ENCODE results near the gene CCDC194. TPM values are rescaled to one million over a fixed set of nuclear protein-coding genes. Genes with fewer than 3 reads are reported as not detected.
A peak's percentile ranks its signal among the peaks of the same experiment; 100 is the strongest.

Gene CCDC194
- total and polyA plus RNA-seq, 2 of the 13 experiments (the other 11 are each of a cell fraction or from before 2014, with no cell fraction given), result 0.13 to 0.21 TPM

DNA sequence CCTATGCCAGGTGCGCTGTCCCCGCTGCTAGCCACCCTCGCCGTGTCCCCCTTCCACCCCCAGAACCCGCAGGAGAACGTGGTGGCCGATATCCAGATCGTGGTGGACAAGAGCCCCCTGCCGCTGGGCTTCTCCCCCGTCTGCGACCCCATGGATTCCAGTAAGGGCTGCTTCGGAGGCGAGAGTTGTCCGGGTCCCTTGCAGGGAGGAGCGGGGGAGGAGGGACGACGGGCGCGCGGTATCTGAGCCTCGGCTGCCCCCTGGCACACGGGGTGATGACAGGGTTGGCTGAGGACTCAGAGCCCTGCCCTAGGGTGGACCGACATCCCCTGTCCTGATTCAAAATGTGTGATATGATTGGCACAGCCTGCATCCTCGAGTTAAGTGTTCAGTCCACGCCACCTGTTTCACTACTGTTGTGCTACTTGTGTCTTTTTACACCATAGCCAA, 26.5 kb upstream of the CCDC194 start (continued):
- TF ChIP-seq, protein P1, sequence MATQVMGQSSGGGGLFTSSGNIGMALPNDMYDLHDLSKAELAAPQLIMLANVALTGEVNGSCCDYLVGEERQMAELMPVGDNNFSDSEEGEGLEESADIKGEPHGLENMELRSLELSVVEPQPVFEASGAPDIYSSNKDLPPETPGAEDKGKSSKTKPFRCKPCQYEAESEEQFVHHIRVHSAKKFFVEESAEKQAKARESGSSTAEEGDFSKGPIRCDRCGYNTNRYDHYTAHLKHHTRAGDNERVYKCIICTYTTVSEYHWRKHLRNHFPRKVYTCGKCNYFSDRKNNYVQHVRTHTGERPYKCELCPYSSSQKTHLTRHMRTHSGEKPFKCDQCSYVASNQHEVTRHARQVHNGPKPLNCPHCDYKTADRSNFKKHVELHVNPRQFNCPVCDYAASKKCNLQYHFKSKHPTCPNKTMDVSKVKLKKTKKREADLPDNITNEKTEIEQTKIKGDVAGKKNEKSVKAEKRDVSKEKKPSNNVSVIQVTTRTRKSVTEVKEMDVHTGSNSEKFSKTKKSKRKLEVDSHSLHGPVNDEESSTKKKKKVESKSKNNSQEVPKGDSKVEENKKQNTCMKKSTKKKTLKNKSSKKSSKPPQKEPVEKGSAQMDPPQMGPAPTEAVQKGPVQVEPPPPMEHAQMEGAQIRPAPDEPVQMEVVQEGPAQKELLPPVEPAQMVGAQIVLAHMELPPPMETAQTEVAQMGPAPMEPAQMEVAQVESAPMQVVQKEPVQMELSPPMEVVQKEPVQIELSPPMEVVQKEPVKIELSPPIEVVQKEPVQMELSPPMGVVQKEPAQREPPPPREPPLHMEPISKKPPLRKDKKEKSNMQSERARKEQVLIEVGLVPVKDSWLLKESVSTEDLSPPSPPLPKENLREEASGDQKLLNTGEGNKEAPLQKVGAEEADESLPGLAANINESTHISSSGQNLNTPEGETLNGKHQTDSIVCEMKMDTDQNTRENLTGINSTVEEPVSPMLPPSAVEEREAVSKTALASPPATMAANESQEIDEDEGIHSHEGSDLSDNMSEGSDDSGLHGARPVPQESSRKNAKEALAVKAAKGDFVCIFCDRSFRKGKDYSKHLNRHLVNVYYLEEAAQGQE (IDR thresholded peaks at IDR 0.05; ENCODE audit: borderline replicate concordance in 1 of 2, low read depth in 1 of 2, low read length in 2 of 2), result no peak
- TF ChIP-seq ATF1 (CRISPR knock-in tag; IDR thresholded peaks at IDR 0.05), result no peak
- no peak for TF ChIP-seq GABPA (IDR thresholded peaks at IDR 0.05; ENCODE audit: low read depth, low read length)
- 0 out of 2 replicates have a peak, but pooled peaks have one; percentile 11 for TF ChIP-seq GABPA (CRISPR knock-in tag; IDR thresholded peaks at IDR 0.05; ENCODE audit: low read depth)
- no peak for TF ChIP-seq NFKBIZ (CRISPR knock-in tag; IDR thresholded peaks at IDR 0.05)
- no peak for TF ChIP-seq TBX2 (CRISPR knock-in tag; IDR thresholded peaks at IDR 0.05; ENCODE audit: borderline replicate concordance)
- TF ChIP-seq ZNF484 (CRISPR knock-in tag; IDR thresholded peaks at IDR 0.05; ENCODE audit: borderline replicate concordance, low read depth), result no peak
- TF ChIP-seq ZBTB7B (CRISPR knock-in tag; IDR thresholded peaks at IDR 0.05), result no peak
- TF ChIP-seq ZNF780A (CRISPR knock-in tag; IDR thresholded peaks at IDR 0.05), result no peak
- TF ChIP-seq SALL2 (CRISPR knock-in tag; IDR thresholded peaks at IDR 0.05), result no peak
- TF ChIP-seq DMAP1 (CRISPR knock-in tag; IDR thresholded peaks at IDR 0.05), result no peak
- TF ChIP-seq, protein P2, sequence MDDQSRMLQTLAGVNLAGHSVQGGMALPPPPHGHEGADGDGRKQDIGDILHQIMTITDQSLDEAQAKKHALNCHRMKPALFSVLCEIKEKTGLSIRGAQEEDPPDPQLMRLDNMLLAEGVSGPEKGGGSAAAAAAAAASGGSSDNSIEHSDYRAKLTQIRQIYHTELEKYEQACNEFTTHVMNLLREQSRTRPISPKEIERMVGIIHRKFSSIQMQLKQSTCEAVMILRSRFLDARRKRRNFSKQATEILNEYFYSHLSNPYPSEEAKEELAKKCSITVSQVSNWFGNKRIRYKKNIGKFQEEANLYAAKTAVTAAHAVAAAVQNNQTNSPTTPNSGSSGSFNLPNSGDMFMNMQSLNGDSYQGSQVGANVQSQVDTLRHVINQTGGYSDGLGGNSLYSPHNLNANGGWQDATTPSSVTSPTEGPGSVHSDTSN (CRISPR knock-in tag; IDR thresholded peaks at IDR 0.05; ENCODE audit: borderline replicate concordance), result no peak
- no peak for TF ChIP-seq AKAP8 (CRISPR knock-in tag; IDR thresholded peaks at IDR 0.05)
- TF ChIP-seq HDAC1 (CRISPR knock-in tag; IDR thresholded peaks at IDR 0.05), result no peak
- TF ChIP-seq, protein P3, sequence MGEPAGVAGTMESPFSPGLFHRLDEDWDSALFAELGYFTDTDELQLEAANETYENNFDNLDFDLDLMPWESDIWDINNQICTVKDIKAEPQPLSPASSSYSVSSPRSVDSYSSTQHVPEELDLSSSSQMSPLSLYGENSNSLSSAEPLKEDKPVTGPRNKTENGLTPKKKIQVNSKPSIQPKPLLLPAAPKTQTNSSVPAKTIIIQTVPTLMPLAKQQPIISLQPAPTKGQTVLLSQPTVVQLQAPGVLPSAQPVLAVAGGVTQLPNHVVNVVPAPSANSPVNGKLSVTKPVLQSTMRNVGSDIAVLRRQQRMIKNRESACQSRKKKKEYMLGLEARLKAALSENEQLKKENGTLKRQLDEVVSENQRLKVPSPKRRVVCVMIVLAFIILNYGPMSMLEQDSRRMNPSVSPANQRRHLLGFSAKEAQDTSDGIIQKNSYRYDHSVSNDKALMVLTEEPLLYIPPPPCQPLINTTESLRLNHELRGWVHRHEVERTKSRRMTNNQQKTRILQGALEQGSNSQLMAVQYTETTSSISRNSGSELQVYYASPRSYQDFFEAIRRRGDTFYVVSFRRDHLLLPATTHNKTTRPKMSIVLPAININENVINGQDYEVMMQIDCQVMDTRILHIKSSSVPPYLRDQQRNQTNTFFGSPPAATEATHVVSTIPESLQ (CRISPR knock-in tag; conservative IDR thresholded peaks at IDR 0.05), result no peak
- no peak for TF ChIP-seq KAT8 (CRISPR knock-in tag; IDR thresholded peaks at IDR 0.05)
- TF ChIP-seq, protein P4, sequence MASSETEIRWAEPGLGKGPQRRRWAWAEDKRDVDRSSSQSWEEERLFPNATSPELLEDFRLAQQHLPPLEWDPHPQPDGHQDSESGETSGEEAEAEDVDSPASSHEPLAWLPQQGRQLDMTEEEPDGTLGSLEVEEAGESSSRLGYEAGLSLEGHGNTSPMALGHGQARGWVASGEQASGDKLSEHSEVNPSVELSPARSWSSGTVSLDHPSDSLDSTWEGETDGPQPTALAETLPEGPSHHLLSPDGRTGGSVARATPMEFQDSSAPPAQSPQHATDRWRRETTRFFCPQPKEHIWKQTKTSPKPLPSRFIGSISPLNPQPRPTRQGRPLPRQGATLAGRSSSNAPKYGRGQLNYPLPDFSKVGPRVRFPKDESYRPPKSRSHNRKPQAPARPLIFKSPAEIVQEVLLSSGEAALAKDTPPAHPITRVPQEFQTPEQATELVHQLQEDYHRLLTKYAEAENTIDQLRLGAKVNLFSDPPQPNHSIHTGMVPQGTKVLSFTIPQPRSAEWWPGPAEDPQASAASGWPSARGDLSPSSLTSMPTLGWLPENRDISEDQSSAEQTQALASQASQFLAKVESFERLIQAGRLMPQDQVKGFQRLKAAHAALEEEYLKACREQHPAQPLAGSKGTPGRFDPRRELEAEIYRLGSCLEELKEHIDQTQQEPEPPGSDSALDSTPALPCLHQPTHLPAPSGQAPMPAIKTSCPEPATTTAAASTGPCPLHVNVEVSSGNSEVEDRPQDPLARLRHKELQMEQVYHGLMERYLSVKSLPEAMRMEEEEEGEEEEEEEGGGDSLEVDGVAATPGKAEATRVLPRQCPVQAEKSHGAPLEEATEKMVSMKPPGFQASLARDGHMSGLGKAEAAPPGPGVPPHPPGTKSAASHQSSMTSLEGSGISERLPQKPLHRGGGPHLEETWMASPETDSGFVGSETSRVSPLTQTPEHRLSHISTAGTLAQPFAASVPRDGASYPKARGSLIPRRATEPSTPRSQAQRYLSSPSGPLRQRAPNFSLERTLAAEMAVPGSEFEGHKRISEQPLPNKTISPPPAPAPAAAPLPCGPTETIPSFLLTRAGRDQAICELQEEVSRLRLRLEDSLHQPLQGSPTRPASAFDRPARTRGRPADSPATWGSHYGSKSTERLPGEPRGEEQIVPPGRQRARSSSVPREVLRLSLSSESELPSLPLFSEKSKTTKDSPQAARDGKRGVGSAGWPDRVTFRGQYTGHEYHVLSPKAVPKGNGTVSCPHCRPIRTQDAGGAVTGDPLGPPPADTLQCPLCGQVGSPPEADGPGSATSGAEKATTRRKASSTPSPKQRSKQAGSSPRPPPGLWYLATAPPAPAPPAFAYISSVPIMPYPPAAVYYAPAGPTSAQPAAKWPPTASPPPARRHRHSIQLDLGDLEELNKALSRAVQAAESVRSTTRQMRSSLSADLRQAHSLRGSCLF (CRISPR knock-in tag; IDR thresholded peaks at IDR 0.05; ENCODE audit: borderline replicate concordance), result no peak
- TF ChIP-seq, protein P5, sequence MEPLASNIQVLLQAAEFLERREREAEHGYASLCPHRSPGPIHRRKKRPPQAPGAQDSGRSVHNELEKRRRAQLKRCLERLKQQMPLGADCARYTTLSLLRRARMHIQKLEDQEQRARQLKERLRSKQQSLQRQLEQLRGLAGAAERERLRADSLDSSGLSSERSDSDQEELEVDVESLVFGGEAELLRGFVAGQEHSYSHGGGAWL (CRISPR knock-in tag; IDR thresholded peaks at IDR 0.05), result 0 out of 2 replicates have a peak, but pooled peaks have one; percentile 5
- TF ChIP-seq FOXP1 (IDR thresholded peaks at IDR 0.05), result no peak
- no peak for TF ChIP-seq FOXP1 (CRISPR knock-in tag; IDR thresholded peaks at IDR 0.05)
